HG03521 (cell line): ENCODE measurements around the gene CDS1.
"Not testable (repeated sequence)": the region's sequence is repeated elsewhere in the genome, so short reads cannot be mapped to it uniquely, and the experiment has no call there.

Source experiments
- ATAC-seq: cut with Tn5 transposase; IDR thresholded peaks from one replicate; pipeline ENCODE4 v1.9.1; 2021; ENCODE audit warnings: mild to moderate bottlenecking, moderate library complexity; ENCODE audit not compliant: unreplicated experiment

Gene CDS1

GRCh38 chr4:84606645-84607044 is 23.7 kb downstream of the CDS1 start:
- no peak for ATAC-seq

GRCh38 chr4:84611531-84611930 is 28.6 kb downstream of the CDS1 start:
- no peak for ATAC-seq

GRCh38 chr4:84614891-84615290 is 32.0 kb downstream of the CDS1 start:
- no peak for ATAC-seq

GRCh38 chr4:84615355-84615754 is 32.4 kb downstream of the CDS1 start:
- no peak for ATAC-seq

- no peak for ATAC-seq
Measured at GRCh38 chr4:84622959-84623358, 40.0 kb downstream of the CDS1 start.

GRCh38 chr4:84623661-84624060 is 40.7 kb downstream of the CDS1 start:
- ATAC-seq: no peak

- ATAC-seq: no peak
Measured at GRCh38 chr4:84626673-84627072, 43.7 kb downstream of the CDS1 start.

- ATAC-seq: no peak
Measured at GRCh38 chr4:84631573-84631972, 48.6 kb downstream of the CDS1 start.

GRCh38 chr4:84632092-84632491 is 49.2 kb downstream of the CDS1 start:
- ATAC-seq: no peak

GRCh38 chr4:84634961-84635360 is 52.0 kb downstream of the CDS1 start:
- no peak for ATAC-seq

GRCh38 chr4:84638092-84638491 is 55.2 kb downstream of the CDS1 start:
- no peak for ATAC-seq

- ATAC-seq: no peak
Measured at GRCh38 chr4:84639145-84639544, 56.2 kb downstream of the CDS1 start.

GRCh38 chr4:84644087-84644486 is 61.2 kb downstream of the CDS1 start:
- no peak for ATAC-seq

GRCh38 chr4:84647312-84647884 is 64.5 kb downstream of the CDS1 start:
- ATAC-seq: no peak

- ATAC-seq: no peak
Measured at GRCh38 chr4:84648178-84648577, 65.3 kb downstream of the CDS1 start.

- no peak for ATAC-seq
Measured at GRCh38 chr4:84648863-84649647, 66.1 kb downstream of the CDS1 start.

- ATAC-seq: no peak
Measured at GRCh38 chr4:84651499-84651898, 68.6 kb downstream of the CDS1 start.

GRCh38 chr4:84652478-84652877 is 69.6 kb downstream of the CDS1 start:
- no peak for ATAC-seq

GRCh38 chr4:84660606-84661005 is 77.7 kb downstream of the CDS1 start:
- ATAC-seq: no peak

- no peak for ATAC-seq
Measured at GRCh38 chr4:84661191-84661939, 78.4 kb downstream of the CDS1 start.

GRCh38 chr4:84664767-84665166 is 81.8 kb downstream of the CDS1 start:
- ATAC-seq: not testable (repeated sequence)

- no peak for ATAC-seq
Measured at GRCh38 chr4:84666439-84666838, 83.5 kb downstream of the CDS1 start.
